ENCODE measurements around the gene MAD2L1BP. TPM values are rescaled to one million over a fixed set of nuclear protein-coding genes. Genes with fewer than 3 reads are reported as not detected.

Gene MAD2L1BP
- total and polyA plus RNA-seq, 2 of the 13 experiments (the other 11 are each of a cell fraction or from before 2014, with no cell fraction given) = 54.2 to 55.5 TPM

DNA sequence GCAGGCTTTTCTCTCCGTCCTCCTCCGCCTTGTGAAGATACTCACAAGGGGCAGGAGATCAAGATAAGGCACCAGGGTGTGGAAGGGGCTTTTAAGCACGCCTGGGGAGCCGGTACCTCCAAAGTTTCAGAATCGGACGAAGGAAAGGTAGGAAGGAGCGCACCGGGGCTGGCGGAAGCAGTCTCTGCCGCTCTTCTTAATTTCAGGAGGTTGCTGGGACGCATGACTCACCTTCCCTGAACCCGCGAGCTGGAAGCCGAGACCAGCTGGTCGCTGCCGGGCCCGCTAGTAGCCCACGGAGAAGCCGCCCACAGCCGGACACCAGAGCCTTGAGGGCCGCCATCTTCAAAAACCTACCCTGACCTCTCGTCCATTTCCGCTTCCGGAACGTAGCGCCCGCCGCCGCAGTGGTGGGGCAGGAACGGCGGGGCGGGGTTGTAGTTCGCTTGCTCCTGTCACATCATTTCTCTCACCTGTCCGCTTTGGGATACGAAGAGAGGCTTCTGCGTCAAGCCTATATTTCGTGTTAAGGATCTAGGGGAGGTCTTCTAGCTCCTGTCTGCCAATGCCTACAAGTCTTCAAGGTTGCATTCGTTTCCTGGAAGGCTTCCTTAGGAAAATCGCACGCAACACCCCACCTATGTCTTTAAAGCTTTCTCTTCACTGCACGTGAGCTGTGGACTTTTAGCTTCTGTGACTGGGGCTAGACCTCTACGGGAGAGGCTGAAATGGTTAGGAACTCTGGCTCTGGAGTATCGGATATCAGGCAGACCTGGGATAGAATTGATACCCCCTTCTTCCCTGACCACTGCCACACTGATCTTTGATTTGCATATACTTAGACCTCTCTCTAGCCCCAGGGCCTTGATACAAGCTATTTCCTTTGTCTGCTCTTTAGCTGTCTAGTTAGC is 52.1 kb downstream of the MAD2L1BP start, which contains the start of gene MRPS18A (continued):
- TF ChIP-seq NPAS2 (CRISPR knock-in tag; IDR thresholded peaks at IDR 0.05; ENCODE audit: borderline replicate concordance) (no peak), BRD4 (CRISPR knock-in tag; IDR thresholded peaks at IDR 0.05) (peak; percentile 47; the same call in 1 of the 2 replicates), ZNF777 (CRISPR knock-in tag; IDR thresholded peaks at IDR 0.05) (no peak), ZMYM2 (CRISPR knock-in tag; IDR thresholded peaks at IDR 0.05) (no peak), HOXD1 (CRISPR knock-in tag; IDR thresholded peaks at IDR 0.05) (no peak), ZMYM3 (CRISPR knock-in tag; IDR thresholded peaks at IDR 0.05) (no peak), ZNF253 (CRISPR knock-in tag; IDR thresholded peaks at IDR 0.05; ENCODE audit: borderline replicate concordance) (no peak), ZNF101 (CRISPR knock-in tag; IDR thresholded peaks at IDR 0.05; ENCODE audit: borderline replicate concordance, low read depth) (0 out of 2 replicates have a peak, but pooled peaks have one; percentile 66), ZNF775 (CRISPR knock-in tag; IDR thresholded peaks at IDR 0.05; ENCODE audit: borderline replicate concordance) (no peak), HOXA5 (CRISPR knock-in tag; IDR thresholded peaks at IDR 0.05) (peak; percentile 29; the same call in 1 of the 2 replicates), ZNF557 (CRISPR knock-in tag; IDR thresholded peaks at IDR 0.05) (no peak), TGIF2 (CRISPR knock-in tag; IDR thresholded peaks at IDR 0.05) (peak; percentile 59), ZSCAN22 (CRISPR knock-in tag; IDR thresholded peaks at IDR 0.05) (0 out of 2 replicates have a peak, but pooled peaks have one; percentile 21), MTF1 (CRISPR knock-in tag; IDR thresholded peaks at IDR 0.05) (no peak), ZNF558 (CRISPR knock-in tag; IDR thresholded peaks at IDR 0.05; ENCODE audit: borderline replicate concordance) (no peak), ZBTB42 (CRISPR knock-in tag; IDR thresholded peaks at IDR 0.05) (peak; percentile 50; the same call in 1 of the 2 replicates), ONECUT2 (CRISPR knock-in tag; IDR thresholded peaks at IDR 0.05) (no peak)
- TF ChIP-seq, protein P1, sequence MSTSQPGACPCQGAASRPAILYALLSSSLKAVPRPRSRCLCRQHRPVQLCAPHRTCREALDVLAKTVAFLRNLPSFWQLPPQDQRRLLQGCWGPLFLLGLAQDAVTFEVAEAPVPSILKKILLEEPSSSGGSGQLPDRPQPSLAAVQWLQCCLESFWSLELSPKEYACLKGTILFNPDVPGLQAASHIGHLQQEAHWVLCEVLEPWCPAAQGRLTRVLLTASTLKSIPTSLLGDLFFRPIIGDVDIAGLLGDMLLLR (CRISPR knock-in tag; IDR thresholded peaks at IDR 0.05) = no peak
- TF ChIP-seq, protein P2, sequence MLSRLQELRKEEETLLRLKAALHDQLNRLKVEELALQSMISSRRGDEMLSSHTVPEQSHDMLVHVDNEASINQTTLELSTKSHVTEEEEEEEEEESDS (CRISPR knock-in tag; IDR thresholded peaks at IDR 0.05; ENCODE audit: borderline replicate concordance) = no peak
- TF ChIP-seq, protein P3, sequence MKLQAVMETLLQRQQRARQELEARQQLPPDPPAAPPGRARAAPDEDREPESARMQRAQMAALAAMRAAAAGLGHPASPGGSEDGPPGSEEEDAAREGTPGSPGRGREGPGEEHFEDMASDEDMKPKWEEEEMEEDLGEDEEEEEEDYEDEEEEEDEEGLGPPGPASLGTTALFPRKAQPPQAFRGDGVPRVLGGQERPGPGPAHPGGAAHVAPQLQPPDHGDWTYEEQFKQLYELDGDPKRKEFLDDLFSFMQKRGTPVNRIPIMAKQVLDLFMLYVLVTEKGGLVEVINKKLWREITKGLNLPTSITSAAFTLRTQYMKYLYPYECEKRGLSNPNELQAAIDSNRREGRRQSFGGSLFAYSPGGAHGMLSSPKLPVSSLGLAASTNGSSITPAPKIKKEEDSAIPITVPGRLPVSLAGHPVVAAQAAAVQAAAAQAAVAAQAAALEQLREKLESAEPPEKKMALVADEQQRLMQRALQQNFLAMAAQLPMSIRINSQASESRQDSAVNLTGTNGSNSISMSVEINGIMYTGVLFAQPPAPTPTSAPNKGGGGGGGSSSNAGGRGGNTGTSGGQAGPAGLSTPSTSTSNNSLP (IDR thresholded peaks at IDR 0.05; ENCODE audit: low read depth, low read length) = 0 out of 2 replicates have a peak, but pooled peaks have one; percentile 14
- TF ChIP-seq, protein P4, sequence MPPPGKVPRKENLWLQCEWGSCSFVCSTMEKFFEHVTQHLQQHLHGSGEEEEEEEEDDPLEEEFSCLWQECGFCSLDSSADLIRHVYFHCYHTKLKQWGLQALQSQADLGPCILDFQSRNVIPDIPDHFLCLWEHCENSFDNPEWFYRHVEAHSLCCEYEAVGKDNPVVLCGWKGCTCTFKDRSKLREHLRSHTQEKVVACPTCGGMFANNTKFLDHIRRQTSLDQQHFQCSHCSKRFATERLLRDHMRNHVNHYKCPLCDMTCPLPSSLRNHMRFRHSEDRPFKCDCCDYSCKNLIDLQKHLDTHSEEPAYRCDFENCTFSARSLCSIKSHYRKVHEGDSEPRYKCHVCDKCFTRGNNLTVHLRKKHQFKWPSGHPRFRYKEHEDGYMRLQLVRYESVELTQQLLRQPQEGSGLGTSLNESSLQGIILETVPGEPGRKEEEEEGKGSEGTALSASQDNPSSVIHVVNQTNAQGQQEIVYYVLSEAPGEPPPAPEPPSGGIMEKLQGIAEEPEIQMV (CRISPR knock-in tag; IDR thresholded peaks at IDR 0.05; ENCODE audit: low read depth) = 0 out of 2 replicates have a peak, but pooled peaks have one; percentile 23
- TF ChIP-seq, protein P5, sequence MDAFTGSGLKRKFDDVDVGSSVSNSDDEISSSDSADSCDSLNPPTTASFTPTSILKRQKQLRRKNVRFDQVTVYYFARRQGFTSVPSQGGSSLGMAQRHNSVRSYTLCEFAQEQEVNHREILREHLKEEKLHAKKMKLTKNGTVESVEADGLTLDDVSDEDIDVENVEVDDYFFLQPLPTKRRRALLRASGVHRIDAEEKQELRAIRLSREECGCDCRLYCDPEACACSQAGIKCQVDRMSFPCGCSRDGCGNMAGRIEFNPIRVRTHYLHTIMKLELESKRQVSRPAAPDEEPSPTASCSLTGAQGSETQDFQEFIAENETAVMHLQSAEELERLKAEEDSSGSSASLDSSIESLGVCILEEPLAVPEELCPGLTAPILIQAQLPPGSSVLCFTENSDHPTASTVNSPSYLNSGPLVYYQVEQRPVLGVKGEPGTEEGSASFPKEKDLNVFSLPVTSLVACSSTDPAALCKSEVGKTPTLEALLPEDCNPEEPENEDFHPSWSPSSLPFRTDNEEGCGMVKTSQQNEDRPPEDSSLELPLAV (CRISPR knock-in tag; conservative IDR thresholded peaks at IDR 0.05; ENCODE audit: low read depth) = no peak
- TF ChIP-seq, protein P6, sequence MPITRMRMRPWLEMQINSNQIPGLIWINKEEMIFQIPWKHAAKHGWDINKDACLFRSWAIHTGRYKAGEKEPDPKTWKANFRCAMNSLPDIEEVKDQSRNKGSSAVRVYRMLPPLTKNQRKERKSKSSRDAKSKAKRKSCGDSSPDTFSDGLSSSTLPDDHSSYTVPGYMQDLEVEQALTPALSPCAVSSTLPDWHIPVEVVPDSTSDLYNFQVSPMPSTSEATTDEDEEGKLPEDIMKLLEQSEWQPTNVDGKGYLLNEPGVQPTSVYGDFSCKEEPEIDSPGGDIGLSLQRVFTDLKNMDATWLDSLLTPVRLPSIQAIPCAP (CRISPR knock-in tag; IDR thresholded peaks at IDR 0.05; ENCODE audit: low read depth) = no peak
